ENCODE measurements around the gene TSPAN3. TPM values are rescaled to one million over a fixed set of nuclear protein-coding genes. Genes with fewer than 3 reads are reported as not detected.
A peak's percentile ranks its signal among the peaks of the same experiment; 100 is the strongest.

The TSPAN3 gene
- total RNA-seq, 1 experiment from 2014 or later = 404 TPM

GRCh38 chr15:77035999-77036471 is 34.9 kb downstream of the TSPAN3 start:
- no peak overlapping the region for H3K4me3 Mint-ChIP-seq (ENCODE audit: low read depth, unreplicated experiment)
- peaks cover 15% of the 10 kb centered on the region for H3K4me1 Mint-ChIP-seq (ENCODE audit: low read depth, unreplicated experiment)
- H3K27ac Mint-ChIP-seq (ENCODE audit: unreplicated experiment) = peak overlapping the region; percentile 73
- H3K36me3 Mint-ChIP-seq (ENCODE audit: insufficient read depth, unreplicated experiment) = peaks cover 61% of the 10 kb centered on the region
- intact Hi-C loops (cut with micrococcal nuclease; ENCODE audit: unreplicated experiment) = no loop called here
- no peak for DNase-seq
- CTCF ChIA-PET = interaction anchor here (0.8 to 0.9 kb wide), 2 partner anchors 29 to 48 kb away, joined by 3 to 5 read pairs; no protein-coding TSS in a partner anchor
- no peaks in the 10 kb centered on the region for H3K27me3 Mint-ChIP-seq (ENCODE audit: unreplicated experiment)
- no peaks in the 10 kb centered on the region for H3K9me3 Mint-ChIP-seq (ENCODE audit: low read depth, unreplicated experiment)
- no peak for TF ChIP-seq CTCF (IDR thresholded peaks at IDR 0.05; ENCODE audit: unreplicated experiment)
- no TSS peak for BruUV-seq (replicated peaks)

GRCh38 chr15:77035584-77035983 is 35.3 kb downstream of the TSPAN3 start:
- Mint-ChIP-seq H3K36me3 (ENCODE audit: insufficient read depth, unreplicated experiment) (peaks cover 65% of the 10 kb centered on the region), H3K9me3 (ENCODE audit: low read depth, unreplicated experiment) (no peaks in the 10 kb centered on the region), H3K27ac (ENCODE audit: unreplicated experiment) (peak overlapping the region; percentile 73), H3K4me1 (ENCODE audit: low read depth, unreplicated experiment) (peaks cover 15% of the 10 kb centered on the region), H3K4me3 (ENCODE audit: low read depth, unreplicated experiment) (no peak overlapping the region), H3K27me3 (ENCODE audit: unreplicated experiment) (no peaks in the 10 kb centered on the region)
- no peak for TF ChIP-seq CTCF (IDR thresholded peaks at IDR 0.05; ENCODE audit: unreplicated experiment)
- no peak for DNase-seq
- CTCF ChIA-PET = interaction anchor here (0.9 to 1.3 kb wide), 3 partner anchors 35 to 508 kb away, joined by 3 to 6 read pairs (median 5); partner anchors contain the start of gene TSPAN3
- intact Hi-C loops (cut with micrococcal nuclease; ENCODE audit: unreplicated experiment) = no loop called here
- no TSS peak for BruUV-seq (replicated peaks)

GRCh38 chr15:77034695-77035489 is 36.0 kb downstream of the TSPAN3 start:
- CTCF ChIA-PET = interaction anchor here (0.9 to 1.3 kb wide), 3 partner anchors 36 to 509 kb away, joined by 3 to 6 read pairs (median 5); partner anchors contain the start of gene TSPAN3
- Mint-ChIP-seq H3K27ac (ENCODE audit: unreplicated experiment) (peak overlapping the region; percentile 63), H3K27me3 (ENCODE audit: unreplicated experiment) (no peaks in the 10 kb centered on the region), H3K36me3 (ENCODE audit: insufficient read depth, unreplicated experiment) (peaks cover 71% of the 10 kb centered on the region), H3K9me3 (ENCODE audit: low read depth, unreplicated experiment) (no peaks in the 10 kb centered on the region), H3K4me3 (ENCODE audit: low read depth, unreplicated experiment) (no peak overlapping the region), H3K4me1 (ENCODE audit: low read depth, unreplicated experiment) (peaks cover 15% of the 10 kb centered on the region)
- intact Hi-C loops (cut with micrococcal nuclease; ENCODE audit: unreplicated experiment) = no loop called here
- peak; percentile 84 for TF ChIP-seq CTCF (IDR thresholded peaks at IDR 0.05; ENCODE audit: unreplicated experiment)
- BruUV-seq (replicated peaks) = no TSS peak
- DNase-seq = peak; percentile 61

- intact Hi-C loops (cut with micrococcal nuclease; ENCODE audit: unreplicated experiment) = no loop called here
- no peak for DNase-seq
- CTCF ChIA-PET = interaction anchor here (1.3 kb wide), 1 partner anchor 37 kb away, joined by 6 read pairs; the partner anchor contains the start of gene TSPAN3
- Mint-ChIP-seq H3K27me3 (ENCODE audit: unreplicated experiment) (peaks cover 7% of the 10 kb centered on the region), H3K9me3 (ENCODE audit: low read depth, unreplicated experiment) (no peaks in the 10 kb centered on the region), H3K27ac (ENCODE audit: unreplicated experiment) (peak overlapping the region; percentile 63), H3K4me1 (ENCODE audit: low read depth, unreplicated experiment) (peaks cover 21% of the 10 kb centered on the region), H3K4me3 (ENCODE audit: low read depth, unreplicated experiment) (no peak overlapping the region), H3K36me3 (ENCODE audit: insufficient read depth, unreplicated experiment) (peaks cover 71% of the 10 kb centered on the region)
- no TSS peak for BruUV-seq (replicated peaks)
- TF ChIP-seq CTCF (IDR thresholded peaks at IDR 0.05; ENCODE audit: unreplicated experiment) = no peak
Measured at GRCh38 chr15:77033729-77034671, 36.9 kb downstream of the TSPAN3 start.

Measured in Calu3 (cell line).